Nephron progenitor cell (in vitro differentiated cells): Measurements from ENCODE around the gene SLC8A1.

Experiments
- DNase-seq: peaks from one replicate; pipeline ENCODE4 v3.0.0; 2021
- H3K27ac Mint-ChIP-seq: 2 replicates; pipeline ENCODE4 v1.8.0; 2021; ENCODE audit warnings: mild to moderate bottlenecking, moderate library complexity, mixed read lengths
- H3K27me3 Mint-ChIP-seq: 2 replicates; pipeline ENCODE4 v1.8.0; 2021; ENCODE audit warnings: mild to moderate bottlenecking, low read depth, mixed read lengths; ENCODE audit not compliant: poor library complexity
- H3K36me3 Mint-ChIP-seq: 2 replicates; pipeline ENCODE4 v1.8.0; 2021; ENCODE audit warnings: low read depth, mixed read lengths
- H3K4me1 Mint-ChIP-seq: 2 replicates; pipeline ENCODE4 v1.8.0; 2021; ENCODE audit warnings: mixed read lengths
- H3K4me3 Mint-ChIP-seq: 2 replicates; pipeline ENCODE4 v1.8.0; 2021; ENCODE audit warnings: mild to moderate bottlenecking, moderate library complexity, mixed read lengths
- H3K9me3 Mint-ChIP-seq: 2 replicates; pipeline ENCODE4 v1.8.0; 2021; ENCODE audit warnings: mild to moderate bottlenecking, moderate library complexity, mixed read lengths
- CTCF ChIP-seq: fragments of 200-600 bp; sonication (generic); IDR thresholded peaks from 2 replicates; pipeline ENCODE4 v1.5.0; 2021; ENCODE audit warnings: antibody characterized with exemption

The SLC8A1 gene

DNA sequence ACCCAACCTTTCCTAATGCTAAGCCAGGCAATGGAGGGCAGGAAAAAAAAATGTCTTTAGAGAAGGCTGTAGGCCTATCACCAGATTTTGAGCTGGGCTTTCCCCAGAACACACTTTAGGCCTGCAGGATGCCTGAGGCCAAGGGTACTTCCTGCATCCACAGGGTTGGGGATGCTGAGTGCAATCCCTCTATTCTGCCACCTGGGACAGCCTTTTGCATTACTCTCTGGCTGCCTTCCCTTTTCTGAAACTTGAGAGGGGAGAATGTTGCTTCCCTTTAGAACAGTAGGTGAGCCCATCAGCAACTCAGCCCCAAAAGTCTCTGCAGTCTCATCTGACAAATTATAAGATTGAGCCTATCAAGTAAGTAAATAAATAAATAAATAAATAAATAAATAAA is 195.2 kb downstream of the SLC8A1 start:
- H3K27me3 Mint-ChIP-seq, result peaks cover 7% of the 10 kb centered on the region
- no peak overlapping the region for H3K4me3 Mint-ChIP-seq
- no peak overlapping the region for H3K27ac Mint-ChIP-seq
- peaks cover 1% of the 10 kb centered on the region for H3K4me1 Mint-ChIP-seq
- no peaks in the 10 kb centered on the region for H3K9me3 Mint-ChIP-seq
- peak; percentile 37 for TF ChIP-seq CTCF
- no peak for DNase-seq
- H3K36me3 Mint-ChIP-seq, result no peaks in the 10 kb centered on the region

- H3K27ac Mint-ChIP-seq, result no peak overlapping the region
- no peaks in the 10 kb centered on the region for H3K36me3 Mint-ChIP-seq
- no peak overlapping the region for H3K4me3 Mint-ChIP-seq
- TF ChIP-seq CTCF, result no peak
- no peaks in the 10 kb centered on the region for H3K9me3 Mint-ChIP-seq
- H3K27me3 Mint-ChIP-seq, result peaks cover 7% of the 10 kb centered on the region
- H3K4me1 Mint-ChIP-seq, result peaks cover 8% of the 10 kb centered on the region
- DNase-seq, result no peak
Measured at GRCh38 chr2:40256008-40256407, 195.9 kb downstream of the SLC8A1 start.

- H3K9me3 Mint-ChIP-seq, result no peaks in the 10 kb centered on the region
- H3K36me3 Mint-ChIP-seq, result no peaks in the 10 kb centered on the region
- no peak for DNase-seq
- TF ChIP-seq CTCF, result no peak
- peaks cover 13% of the 10 kb centered on the region for H3K4me1 Mint-ChIP-seq
- no peak overlapping the region for H3K27ac Mint-ChIP-seq
- H3K27me3 Mint-ChIP-seq, result peaks cover 7% of the 10 kb centered on the region
- no peak overlapping the region for H3K4me3 Mint-ChIP-seq
Measured at GRCh38 chr2:40255103-40255502, 196.8 kb downstream of the SLC8A1 start.

DNA sequence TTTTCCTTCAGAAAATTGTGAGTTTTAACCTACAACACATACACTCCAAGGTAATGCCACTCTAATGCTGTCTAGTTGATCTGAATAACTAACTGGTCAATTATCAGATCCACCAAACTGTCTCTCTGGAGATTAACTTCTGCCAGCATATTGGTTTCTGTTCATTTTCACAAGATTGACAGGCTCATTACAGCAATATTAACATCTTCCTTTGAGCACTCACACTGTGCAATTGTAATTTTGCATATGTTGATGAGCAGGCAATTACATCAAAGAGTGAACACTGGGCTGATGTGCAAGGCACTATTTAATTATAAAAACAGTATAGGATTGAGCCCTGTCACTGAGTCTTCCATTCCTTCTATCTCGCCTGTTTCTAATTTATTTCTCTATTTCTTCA is 197.3 kb downstream of the SLC8A1 start:
- TF ChIP-seq CTCF, result no peak
- Mint-ChIP-seq H3K4me3 (no peak overlapping the region), H3K27me3 (peaks cover 10% of the 10 kb centered on the region), H3K36me3 (no peaks in the 10 kb centered on the region), H3K27ac (no peak overlapping the region), H3K4me1 (peaks cover 13% of the 10 kb centered on the region), H3K9me3 (no peaks in the 10 kb centered on the region)
- no peak for DNase-seq

GRCh38 chr2:40251137-40251536 is 200.8 kb downstream of the SLC8A1 start:
- Mint-ChIP-seq H3K27me3 (peaks cover 10% of the 10 kb centered on the region), H3K27ac (no peak overlapping the region), H3K9me3 (no peaks in the 10 kb centered on the region), H3K4me3 (no peak overlapping the region), H3K4me1 (peaks cover 13% of the 10 kb centered on the region), H3K36me3 (no peaks in the 10 kb centered on the region)
- DNase-seq, result no peak
- no peak for TF ChIP-seq CTCF

DNA sequence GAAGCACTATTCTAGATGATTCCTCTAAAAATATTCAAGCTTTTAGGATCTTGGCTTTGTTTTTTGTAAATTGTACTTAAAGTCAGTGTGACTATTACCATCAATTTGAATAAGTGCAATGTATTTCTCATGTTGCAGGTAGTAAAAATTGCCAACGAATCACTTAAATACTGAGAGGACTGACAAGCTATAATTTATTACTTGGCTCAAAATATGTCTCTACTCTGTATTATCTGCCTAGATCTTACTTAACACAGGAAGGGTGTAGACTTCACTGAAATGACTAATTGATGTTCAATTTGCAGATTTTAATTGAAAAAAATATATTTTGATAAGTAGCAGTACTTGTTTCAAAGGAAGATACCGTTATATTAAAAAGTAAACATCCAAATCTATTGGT is 202.3 kb downstream of the SLC8A1 start:
- DNase-seq, result no peak
- Mint-ChIP-seq H3K27me3 (peaks cover 10% of the 10 kb centered on the region), H3K36me3 (no peaks in the 10 kb centered on the region), H3K4me1 (peaks cover 16% of the 10 kb centered on the region), H3K9me3 (no peaks in the 10 kb centered on the region), H3K27ac (no peak overlapping the region), H3K4me3 (no peak overlapping the region)
- no peak for TF ChIP-seq CTCF
